ENCODE data around the gene TNFRSF8. TPM values are rescaled to one million over a fixed set of nuclear protein-coding genes. Genes with fewer than 3 reads are reported as not detected.

TNFRSF8 gene
- total and polyA plus RNA-seq, 9 donors = 0.17 to 10.9 (median 0.45) TPM

- WGBS, 3 donors = 66 to 82% (median 81%) methylated on average over 7 of the region's 7 CpGs
- intact Hi-C loops (cut with DNase I) = no loop called here
- no peak for DNase-seq
Measured at GRCh38 chr1:12059722-12060464, 3.2 kb upstream of the TNFRSF8 start.

GRCh38 chr1:12060500-12060899 is 2.6 kb upstream of the TNFRSF8 start:
- TF ChIP-seq POLR2A (IDR thresholded peaks at IDR 0.05) = no peak
- no peak for TF ChIP-seq CTCF (IDR thresholded peaks at IDR 0.05)
- TF ChIP-seq EP300 (IDR thresholded peaks at IDR 0.05) = no peak
- 89 to 98% (median 98%) methylated on average over 3 of the region's 3 CpGs for WGBS, 3 donors
- Histone ChIP-seq H3K27me3 (no peaks in the 10 kb centered on the region), H3K36me3 (no peaks in the 10 kb centered on the region), H3K4me1 (ENCODE audit: insufficient read depth) (peaks cover 6% of the 10 kb centered on the region), H3K4me3 (no peak overlapping the region), H3K27ac (no peak overlapping the region), H3K9me3 (no peaks in the 10 kb centered on the region)
- no peak for DNase-seq
- intact Hi-C loops (cut with DNase I) = no loop called here

More at GRCh38 chr1:12059722-12060464, 3.2 kb upstream of the TNFRSF8 start:
- peaks cover 6% of the 10 kb centered on the region for H3K4me1 ChIP-seq (ENCODE audit: insufficient read depth)
- no peaks in the 10 kb centered on the region for H3K9me3 ChIP-seq
- no peak overlapping the region for H3K27ac ChIP-seq
- H3K27me3 ChIP-seq = no peaks in the 10 kb centered on the region
- no peaks in the 10 kb centered on the region for H3K36me3 ChIP-seq
- H3K4me3 ChIP-seq = no peak overlapping the region
- TF ChIP-seq POLR2A (IDR thresholded peaks at IDR 0.05) (no peak), EP300 (IDR thresholded peaks at IDR 0.05) (no peak), CTCF (IDR thresholded peaks at IDR 0.05) (no peak)

- intact Hi-C loops (cut with DNase I) = no loop called here
- Histone ChIP-seq H3K27me3 (no peaks in the 10 kb centered on the region), H3K4me3 (no peak overlapping the region), H3K36me3 (no peaks in the 10 kb centered on the region), H3K4me1 (ENCODE audit: insufficient read depth) (peaks cover 12% of the 10 kb centered on the region), H3K27ac (no peak overlapping the region), H3K9me3 (no peaks in the 10 kb centered on the region)
- no peak for DNase-seq
- TF ChIP-seq EP300 (IDR thresholded peaks at IDR 0.05) (no peak), POLR2A (IDR thresholded peaks at IDR 0.05) (no peak), CTCF (IDR thresholded peaks at IDR 0.05) (no peak)
- whole genome bisulfite sequencing, 3 donors = 42 to 53% (median 50%) methylated on average over 17 of the region's 17 CpGs
Measured at GRCh38 chr1:12064073-12064969, 1.2 kb downstream of the TNFRSF8 start.

- intact Hi-C loops (cut with DNase I) = no loop called here
- WGBS, 3 donors = 85 to 89% (median 85%) methylated on average over 6 of the region's 6 CpGs
- no peak overlapping the region for H3K4me3 ChIP-seq
- no peaks in the 10 kb centered on the region for H3K27me3 ChIP-seq
- no peaks in the 10 kb centered on the region for H3K36me3 ChIP-seq
- DNase-seq = no peak
- no peaks in the 10 kb centered on the region for H3K9me3 ChIP-seq
- TF ChIP-seq POLR2A (IDR thresholded peaks at IDR 0.05) (no peak), EP300 (IDR thresholded peaks at IDR 0.05) (no peak), CTCF (IDR thresholded peaks at IDR 0.05) (no peak)
- no peak overlapping the region for H3K27ac ChIP-seq
- H3K4me1 ChIP-seq (ENCODE audit: insufficient read depth) = peaks cover 12% of the 10 kb centered on the region
Measured at GRCh38 chr1:12065872-12066271, 2.8 kb downstream of the TNFRSF8 start.
